Left lung (tissue), 10 donors: ENCODE results near the gene NHLRC2. TPM values are rescaled to one million over a fixed set of nuclear protein-coding genes. Genes with fewer than 3 reads are reported as not detected.
A peak's percentile ranks its signal among the peaks of the same experiment; 100 is the strongest.

Experiments used
- ATAC-seq: fragments of 200-7000 bp; cut with Tn5 transposase; one replicate; pipeline ENCODE4 v1.9.1; 2020; ENCODE audit warnings: moderate library complexity
- DNase-seq, 4 donors: peaks; one replicate each; pipeline ENCODE4 v3.0.0-alpha.2; 2013 to 2020
- H3K27ac ChIP-seq, 2 donors: fragments of 200-600 bp; sonication (generic) in 1 of 2; one replicate each; pipeline versions ENCODE4 v1.5.0 to v1.8.0; 2020 to 2021
- H3K27me3 ChIP-seq, 2 donors: fragments of 200-600 bp; sonication (generic) in 1 of 2; one replicate each; pipeline versions ENCODE4 v1.5.0 to v1.8.0; 2020 to 2021
- H3K36me3 ChIP-seq, 2 donors: fragments of 200-600 bp; sonication (generic) in 1 of 2; one replicate each; pipeline versions ENCODE4 v1.5.0 to v1.8.0; 2020 to 2021
- H3K4me1 ChIP-seq, 2 donors: fragments of 200-600 bp; one replicate each; pipeline ENCODE4 v1.8.0; 2021
- H3K4me3 ChIP-seq, 2 donors: fragments of 200-600 bp; sonication (generic) in 1 of 2; one replicate each; pipeline versions ENCODE4 v1.5.0 to v1.8.0; 2020 to 2021; ENCODE audit warnings: mild to moderate bottlenecking in 1 of 2
- H3K9me3 ChIP-seq, 2 donors: fragments of 200-600 bp; sonication (generic) in 1 of 2; one replicate each; pipeline versions ENCODE4 v1.5.0 to v1.8.0; 2020 to 2021
- intact Hi-C, 2 donors: fragments of 100-400 bp; cut with DNase I; formaldehyde crosslinking; loops; one replicate each; pipeline versions ENCODE4 v1.11.2 to v1.14.2; 2022
- polyA plus RNA-seq, 6 donors: library from polyadenylated mRNA; unstranded; fragments of 120-200 nt; gene quantifications; one replicate each; pipeline ENCODE4 v1.2.1, GENCODE V29; 2013; ENCODE audit not compliant: insufficient read length in 6 of 6
- total RNA-seq, 2 donors: library from RNA; stranded (reverse); fragmentation: NEBNext Ultra II Directional; extraction: Animal tissue kit (Norgen Biotek cat#: 25700); gene quantifications; one replicate each; pipeline ENCODE4 v1.2.1, GENCODE V29; 2021
- TF ChIP-seq, protein P1 (sequence below), 2 donors: fragments of 200-600 bp; sonication (generic) in 1 of 2; IDR thresholded peaks; one replicate each; pipeline versions ENCODE4 v1.5.0 to v1.8.0; 2021; ENCODE audit warnings: antibody characterized with exemption in 2 of 2
- donor health status: DM: no; HTN: yes; CAD: no.
- donor health status: DM: no; HTN: no; CAD: no.

NHLRC2 gene
- total and polyA plus RNA-seq, 8 donors = 22.0 to 48.2 (median 26.6) TPM

DNA sequence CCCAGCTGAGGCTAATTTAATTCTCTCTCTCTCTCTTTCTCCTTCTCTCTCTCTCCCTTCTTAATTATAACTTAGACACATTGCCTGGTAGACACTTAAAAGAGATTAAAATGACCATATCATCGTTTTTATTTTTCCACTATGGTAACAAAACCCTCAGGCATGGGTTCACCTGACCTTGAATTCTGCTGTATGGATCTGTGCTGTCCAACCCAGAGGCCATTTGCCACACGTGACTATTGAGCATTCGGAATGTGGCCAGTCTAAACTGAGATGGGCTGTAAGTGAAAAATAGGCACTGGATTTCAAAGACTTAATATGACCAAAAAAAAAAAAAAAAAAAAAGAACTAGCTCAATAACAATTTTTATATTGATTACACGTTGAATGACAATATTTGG, 93.6 kb downstream of the NHLRC2 start:
- no peak for ATAC-seq
- H3K27ac ChIP-seq = peak overlapping the region; percentile 3 to 44

DNA sequence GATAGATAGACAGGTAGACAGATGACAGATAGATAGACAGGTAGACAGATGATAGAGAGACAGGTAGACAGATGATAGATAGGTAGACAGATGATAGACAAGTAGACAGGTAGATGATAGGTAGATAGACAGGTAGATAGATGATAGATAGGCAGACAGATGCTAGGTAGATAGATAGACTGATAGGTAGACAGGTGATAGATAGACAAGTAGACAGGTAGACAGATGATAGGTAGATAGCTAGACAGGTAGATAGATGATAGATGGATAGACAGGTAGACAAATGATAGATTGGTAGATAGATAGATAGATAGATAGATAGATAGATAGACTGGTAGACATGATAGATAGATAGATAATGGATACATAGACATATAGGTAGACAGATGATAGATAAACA, 95.8 kb downstream of the NHLRC2 start:
- no peak for ATAC-seq
- H3K27me3 ChIP-seq = no peaks in the 10 kb centered on the region
- H3K27ac ChIP-seq = no peak overlapping the region
- TF ChIP-seq, protein P1, sequence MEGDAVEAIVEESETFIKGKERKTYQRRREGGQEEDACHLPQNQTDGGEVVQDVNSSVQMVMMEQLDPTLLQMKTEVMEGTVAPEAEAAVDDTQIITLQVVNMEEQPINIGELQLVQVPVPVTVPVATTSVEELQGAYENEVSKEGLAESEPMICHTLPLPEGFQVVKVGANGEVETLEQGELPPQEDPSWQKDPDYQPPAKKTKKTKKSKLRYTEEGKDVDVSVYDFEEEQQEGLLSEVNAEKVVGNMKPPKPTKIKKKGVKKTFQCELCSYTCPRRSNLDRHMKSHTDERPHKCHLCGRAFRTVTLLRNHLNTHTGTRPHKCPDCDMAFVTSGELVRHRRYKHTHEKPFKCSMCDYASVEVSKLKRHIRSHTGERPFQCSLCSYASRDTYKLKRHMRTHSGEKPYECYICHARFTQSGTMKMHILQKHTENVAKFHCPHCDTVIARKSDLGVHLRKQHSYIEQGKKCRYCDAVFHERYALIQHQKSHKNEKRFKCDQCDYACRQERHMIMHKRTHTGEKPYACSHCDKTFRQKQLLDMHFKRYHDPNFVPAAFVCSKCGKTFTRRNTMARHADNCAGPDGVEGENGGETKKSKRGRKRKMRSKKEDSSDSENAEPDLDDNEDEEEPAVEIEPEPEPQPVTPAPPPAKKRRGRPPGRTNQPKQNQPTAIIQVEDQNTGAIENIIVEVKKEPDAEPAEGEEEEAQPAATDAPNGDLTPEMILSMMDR (IDR thresholded peaks at IDR 0.05) = no peak
- no peaks in the 10 kb centered on the region for H3K36me3 ChIP-seq
- H3K9me3 ChIP-seq = no peaks in the 10 kb centered on the region
- intact Hi-C loops = no loop called here
- peaks cover 3 to 7% of the 10 kb centered on the region in 2 donors for H3K4me1 ChIP-seq
- no peak overlapping the region for H3K4me3 ChIP-seq
- DNase-seq = no peak

More for the DNA sequence above, 93.6 kb downstream of the NHLRC2 start:
- H3K27me3 ChIP-seq = no peaks in the 10 kb centered on the region
- H3K9me3 ChIP-seq = no peaks in the 10 kb centered on the region
- no peak for DNase-seq
- peaks cover 3 to 7% of the 10 kb centered on the region in 2 donors for H3K4me1 ChIP-seq
- no peaks in the 10 kb centered on the region for H3K36me3 ChIP-seq
- intact Hi-C loops = no loop called here
- no peak overlapping the region for H3K4me3 ChIP-seq
- TF ChIP-seq, protein P1 (IDR thresholded peaks at IDR 0.05) = no peak

DNA sequence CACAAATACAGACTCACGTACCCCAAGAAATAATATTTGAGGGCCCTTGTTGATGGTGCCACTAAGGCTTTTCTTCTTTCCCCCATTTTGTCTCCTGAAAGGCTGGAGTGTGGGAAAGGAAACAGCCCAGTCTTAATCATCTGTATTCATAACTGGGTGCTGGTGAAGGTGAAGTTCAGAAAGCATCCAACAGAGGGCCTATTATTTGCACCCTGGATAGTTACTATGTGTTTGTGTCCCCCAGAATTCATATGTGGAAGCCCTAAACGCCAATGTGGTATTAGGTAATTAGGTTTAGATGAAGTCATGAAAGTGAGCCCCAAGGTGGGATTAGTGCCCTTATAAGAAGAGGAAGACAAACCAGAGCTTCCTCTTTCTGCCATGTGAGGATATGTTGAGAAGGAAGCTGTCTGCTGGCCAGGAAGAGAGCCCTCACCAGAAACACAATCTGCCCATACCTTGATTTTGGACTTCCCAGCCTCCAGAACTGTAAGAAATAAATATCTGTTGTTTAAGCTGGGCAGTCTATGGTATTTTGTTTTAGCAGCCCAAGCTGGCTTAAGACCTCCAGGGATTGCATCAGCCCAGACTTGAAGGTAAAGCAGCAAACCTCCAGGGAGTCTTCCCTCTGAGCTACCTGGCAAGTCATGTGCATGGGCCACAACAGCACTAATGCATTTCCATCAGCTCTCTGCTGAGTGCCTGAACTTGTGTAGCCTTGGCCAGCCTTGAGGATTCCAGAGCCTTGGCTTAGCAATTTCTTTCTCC, 99.2 kb downstream of the NHLRC2 start:
- Histone ChIP-seq H3K9me3 (no peaks in the 10 kb centered on the region), H3K27me3 (no peaks in the 10 kb centered on the region), H3K36me3 (no peaks in the 10 kb centered on the region), H3K4me3 (no peak overlapping the region), H3K4me1 (peaks cover 3 to 5% of the 10 kb centered on the region in 2 donors), H3K27ac (no peak overlapping the region)
- DNase-seq (no peak), ATAC-seq (no peak)
- TF ChIP-seq, protein P1 (IDR thresholded peaks at IDR 0.05) = no peak
- intact Hi-C loops = no loop called here

DNA sequence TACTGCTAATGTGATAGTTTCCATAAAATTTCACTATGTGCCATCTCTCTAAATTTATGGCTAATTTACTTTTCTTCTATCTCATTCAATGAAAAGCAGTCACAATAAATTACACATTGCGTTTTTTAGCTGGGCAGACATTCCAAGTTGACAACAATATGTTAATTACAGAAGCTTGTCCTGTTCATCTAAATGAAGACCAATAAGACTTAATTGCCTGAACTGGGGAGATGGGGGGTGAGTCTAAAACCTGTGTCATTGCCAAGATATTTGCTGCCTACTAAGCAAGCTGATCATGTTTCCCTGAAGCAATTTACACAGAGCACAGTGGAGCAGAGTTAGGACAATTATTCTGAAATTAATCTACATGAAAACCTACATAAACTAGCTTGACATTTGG, 99.9 kb downstream of the NHLRC2 start:
- no peak for ATAC-seq
- Histone ChIP-seq H3K36me3 (no peaks in the 10 kb centered on the region), H3K27me3 (no peaks in the 10 kb centered on the region), H3K4me3 (no peak overlapping the region), H3K27ac (no peak overlapping the region), H3K4me1 (peaks cover 3 to 12% of the 10 kb centered on the region in 2 donors), H3K9me3 (no peaks in the 10 kb centered on the region)
- TF ChIP-seq, protein P1 (IDR thresholded peaks at IDR 0.05) = no peak
- DNase-seq = no peak
- intact Hi-C loops = no loop called here

DNA sequence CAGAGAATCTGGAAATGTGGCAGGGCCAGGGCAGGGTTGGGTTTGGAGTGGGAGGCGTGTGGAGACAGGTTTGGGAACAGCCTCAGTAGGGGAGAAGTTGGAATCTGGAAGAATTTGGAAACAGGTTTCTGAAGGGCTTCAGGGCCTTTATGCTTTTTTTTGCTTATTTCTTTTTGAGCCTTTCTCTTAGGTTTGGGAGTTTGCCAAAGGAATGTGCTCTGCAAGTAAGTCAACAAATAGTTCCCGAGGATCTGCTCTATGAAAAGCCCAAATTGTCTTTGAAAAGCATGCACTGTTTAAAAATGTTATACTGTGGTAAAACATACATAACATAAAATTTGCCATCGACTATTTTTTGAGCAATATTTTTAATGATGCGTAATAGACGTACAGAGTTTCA, 102.6 kb downstream of the NHLRC2 start:
- H3K27me3 ChIP-seq = no peaks in the 10 kb centered on the region

More for the DNA sequence above, 102.6 kb downstream of the NHLRC2 start:
- intact Hi-C loops = no loop called here
- no peak for ATAC-seq
- H3K9me3 ChIP-seq = no peaks in the 10 kb centered on the region
- TF ChIP-seq, protein P1 (IDR thresholded peaks at IDR 0.05) = no peak
- H3K4me3 ChIP-seq = no peak overlapping the region
- no peaks in the 10 kb centered on the region for H3K36me3 ChIP-seq
- DNase-seq = peak in 2 of 4 donors; percentile 39 to 65
- H3K4me1 ChIP-seq = peaks cover 11 to 12% of the 10 kb centered on the region in 2 donors
- peak overlapping the region; percentile 24 to 63 for H3K27ac ChIP-seq
